B cell (primary cell): ENCODE data around the gene LRP1-AS. TPM values are rescaled to one million over a fixed set of nuclear protein-coding genes. Genes with fewer than 3 reads are reported as not detected.

Experiments
- ATAC-seq: fragments of 200-7000 bp; cut with Tn5 transposase; one replicate; pipeline ENCODE4 v1.10.0; 2021; ENCODE audit warnings: low read depth, mild to moderate bottlenecking, moderate number of reproducible peaks, moderate library complexity
- CTCF ChIA-PET: fragments of 350-600 bp; sonication (Branson Sonifier 250); formaldehyde crosslinking; loops from one replicate; lab custom pipeline; 2021; ENCODE audit warnings: antibody characterized with exemption, inconsistent platforms; lab: Charles Lee
- POLR2A ChIA-PET: fragments of 350-600 bp; sonication (Branson Sonifier 250); formaldehyde crosslinking; loops from one replicate; lab custom pipeline; 2021; ENCODE audit warnings: antibody characterized with exemption; lab: Charles Lee
- DNase-seq: peaks from one replicate; pipeline ENCODE4 v3.0.0; 2013
- H2AFZ ChIP-seq: 2 replicates; pipeline ENCODE4 v1.6.1; 2012; ENCODE audit warnings: mild to moderate bottlenecking, low read depth, low read length; ENCODE audit not compliant: insufficient read depth, poor library complexity, severe bottlenecking
- H3K27ac ChIP-seq, 2 donors: 1 replicate in 1 of 2; 2 replicates in 1 of 2; pipeline ENCODE4 v1.5.1; 2012 to 2013; ENCODE audit warnings: low read length in 2 of 2, mild to moderate bottlenecking in 2 of 2, moderate library complexity in 1 of 2
- H3K27me3 ChIP-seq, 4 experiments: fragments of 200-600 bp in 1 of 4; sonication (generic) in 1 of 4; replicated peaks in 1 of 4; 1 replicate in 2 of 4; 2 replicates in 2 of 4; pipeline versions ENCODE4 v1.6.1 to v1.7.0; 2013 to 2016; ENCODE audit warnings: low read length in 3 of 4, mild to moderate bottlenecking in 2 of 4, mixed read lengths in 1 of 4, moderate library complexity in 1 of 4; ENCODE audit not compliant: insufficient read depth in 4 of 4, control insufficient read depth in 3 of 4; ENCODE audit errors: control extremely low read depth in 1 of 4
- H3K36me3 ChIP-seq, 2 experiments: replicated peaks in 1 of 2; 1 replicate in 1 of 2; 2 replicates in 1 of 2; pipeline versions ENCODE4 v1.6.1 to v1.7.1; 2013; ENCODE audit warnings: low read length in 1 of 2; ENCODE audit not compliant: insufficient read depth in 2 of 2, control insufficient read depth in 1 of 2; ENCODE audit errors: control extremely low read depth in 1 of 2, extremely low read depth in 1 of 2
- H3K4me1 ChIP-seq, 2 donors: fragments of 200-600 bp in 1 of 2; sonication (generic) in 1 of 2; 1 replicate in 1 of 2; 2 replicates in 1 of 2; pipeline versions ENCODE4 v1.5.1 to v1.6.1; 2013 to 2017; ENCODE audit warnings: low read length in 2 of 2; ENCODE audit not compliant: control insufficient read depth in 2 of 2, insufficient read depth in 2 of 2
- H3K4me2 ChIP-seq: replicated peaks from 2 replicates; pipeline ENCODE3; 2012; ENCODE audit warnings: mild to moderate bottlenecking, low read depth, low read length; ENCODE audit not compliant: poor library complexity, severe bottlenecking
- H3K4me3 ChIP-seq, 5 experiments: fragments of 200-600 bp in 1 of 5; sonication (generic) in 1 of 5; 1 replicate in 3 of 5; 2 replicates in 2 of 5; pipeline versions ENCODE4 v1.5.1 to v1.7.0; 2011 to 2016; ENCODE audit warnings: low read length in 4 of 5, mild to moderate bottlenecking in 4 of 5, low read depth in 2 of 5, control low read depth in 1 of 5, moderate library complexity in 1 of 5; ENCODE audit not compliant: insufficient read depth in 1 of 5; ENCODE audit errors: control extremely low read depth in 1 of 5, extremely low read depth in 1 of 5
- H3K79me2 ChIP-seq: fragments of 200-600 bp; sonication (generic); one replicate; pipeline ENCODE4 v1.6.0; 2016; ENCODE audit warnings: low read length; ENCODE audit not compliant: control insufficient read depth, insufficient read depth
- H3K9ac ChIP-seq: fragments of 200-600 bp; sonication (generic); 2 replicates; pipeline ENCODE4 v1.6.1; 2017; ENCODE audit warnings: mild to moderate bottlenecking, low read length, moderate library complexity
- H3K9me3 ChIP-seq, 3 donors: one replicate each; pipeline versions ENCODE4 v1.6.1 to v1.7.1; 2013; ENCODE audit warnings: low read length in 2 of 3; ENCODE audit not compliant: control insufficient read depth in 2 of 3, insufficient read depth in 1 of 3; ENCODE audit errors: control extremely low read depth in 1 of 3
- H4K20me1 ChIP-seq: 2 replicates; pipeline ENCODE4 v1.6.0; 2012; ENCODE audit warnings: mild to moderate bottlenecking, low read length; ENCODE audit not compliant: insufficient read depth, control insufficient read depth, poor library complexity, severe bottlenecking
- H3K27ac Mint-ChIP-seq: one replicate; pipeline ENCODE4 v1.8.0; 2021; ENCODE audit warnings: mixed read lengths
- H3K27me3 Mint-ChIP-seq: one replicate; pipeline ENCODE4 v1.8.0; 2021; ENCODE audit warnings: mixed read lengths
- H3K4me1 Mint-ChIP-seq: one replicate; pipeline ENCODE4 v1.8.0; 2021; ENCODE audit warnings: mixed read lengths
- H3K4me3 Mint-ChIP-seq: one replicate; pipeline ENCODE4 v1.8.0; 2021; ENCODE audit warnings: mixed read lengths
- H3K9me3 Mint-ChIP-seq: one replicate; pipeline ENCODE4 v1.8.0; 2022; ENCODE audit warnings: mixed read lengths; ENCODE audit not compliant: insufficient read depth
- CTCF ChIP-seq: fragments of 200-600 bp; IDR thresholded peaks from one replicate; pipeline ENCODE4 v1.8.0; 2022; ENCODE audit warnings: antibody characterized with exemption, mild to moderate bottlenecking
- EZH2 ChIP-seq: IDR thresholded peaks from 2 replicates; pipeline ENCODE4 v1.6.1; 2012; ENCODE audit warnings: borderline replicate concordance, low read depth, mild to moderate bottlenecking, moderate library complexity, low read length; ENCODE audit not compliant: insufficient read depth, poor library complexity, severe bottlenecking
- WGBS: methylation state at CpG from one replicate; pipeline ENCODE4 v1.1.5; 2013; ENCODE audit warnings: missing lambda C conversion rate; ENCODE audit not compliant: insufficient coverage; 5-methylcytosine and 5-hydroxymethylcytosine counted together
- intact Hi-C: fragments of 100-400 bp; cut with micrococcal nuclease; formaldehyde crosslinking; loops from one replicate; pipeline ENCODE4 v1.10.0; 2022
- polyA plus RNA-seq: library from polyadenylated mRNA; depleted of rRNA; stranded (reverse); fragments of >200 nt; gene quantifications from 2 replicates; pipeline ENCODE4 v1.2.3, GENCODE V29; 2012
- total RNA-seq, 2 donors: library from RNA; stranded (reverse); fragments of 120-200 nt in 1 of 2; gene quantifications; 1 replicate in 1 of 2; 2 replicates in 1 of 2; pipeline versions ENCODE4 v1.2.3 to v1.2.4, GENCODE V29; 2013 to 2022

The LRP1-AS gene
- total and polyA plus RNA-seq, 2 donors (not counting 1 experiment from before 2014, with no cell fraction given) = not detected

GRCh38 chr12:57164966-57165625 is 17.7 kb upstream of the LRP1-AS start:
- Histone ChIP-seq H3K4me3 (no peak overlapping the region), H2AFZ (no peak overlapping the region), H3K27ac (no peak overlapping the region), H3K4me2 (no peak overlapping the region), H3K9ac (no peak overlapping the region), H3K36me3 (no peaks in the 10 kb centered on the region), H3K27me3 (no peaks in the 10 kb centered on the region), H4K20me1 (no peaks in the 10 kb centered on the region), H3K79me2 (no peaks in the 10 kb centered on the region), H3K9me3 (no peaks in the 10 kb centered on the region), H3K4me1 (no peaks in the 10 kb centered on the region)
- Mint-ChIP-seq H3K27ac (no peak overlapping the region), H3K4me1 (no peaks in the 10 kb centered on the region), H3K9me3 (no peaks in the 10 kb centered on the region), H3K27me3 (peaks cover 6% of the 10 kb centered on the region), H3K4me3 (no peak overlapping the region)
- TF ChIP-seq CTCF (no peak), EZH2 (no peak)
- CTCF ChIA-PET = no interaction called here
- 89% methylated on average over 13 of the region's 13 CpGs for WGBS
- no peak for ATAC-seq
- intact Hi-C loops = no loop called here
- POLR2A ChIA-PET = no interaction called here
- no peak for DNase-seq

DNA sequence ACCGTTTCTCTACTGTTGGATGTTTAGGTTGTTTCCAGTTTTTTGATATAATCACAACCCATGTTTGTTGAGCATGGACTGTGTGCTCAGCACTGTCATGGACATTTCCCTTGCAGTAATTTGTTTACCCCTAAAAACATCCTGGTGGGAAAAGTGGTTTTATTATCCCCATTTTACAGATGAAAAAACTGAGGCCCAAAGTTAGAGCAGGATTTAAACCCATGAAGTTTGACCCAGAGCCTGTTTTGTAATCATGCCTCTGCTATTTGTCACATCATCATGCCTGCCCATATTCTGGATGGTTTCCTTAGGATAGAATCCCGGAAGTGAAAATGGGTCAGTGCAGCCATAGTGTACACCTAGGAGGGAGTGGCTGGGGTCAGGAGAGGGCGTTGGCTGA is 17.0 kb upstream of the LRP1-AS start:
- POLR2A ChIA-PET = no interaction called here
- no peak for TF ChIP-seq EZH2
- TF ChIP-seq CTCF = no peak
- no peaks in the 10 kb centered on the region for H4K20me1 ChIP-seq
- CTCF ChIA-PET = no interaction called here
- no peak overlapping the region for H3K27ac ChIP-seq
- H3K27me3 ChIP-seq = no peaks in the 10 kb centered on the region
- H3K79me2 ChIP-seq = no peaks in the 10 kb centered on the region
- H3K4me1 Mint-ChIP-seq = no peaks in the 10 kb centered on the region
- no peaks in the 10 kb centered on the region for H3K4me1 ChIP-seq
- DNase-seq = no peak
- no peaks in the 10 kb centered on the region for H3K36me3 ChIP-seq
- no peak overlapping the region for H3K9ac ChIP-seq
- H3K9me3 ChIP-seq = no peaks in the 10 kb centered on the region
- H3K27me3 Mint-ChIP-seq = peaks cover 6% of the 10 kb centered on the region
- H3K4me3 Mint-ChIP-seq = no peak overlapping the region
- H3K27ac Mint-ChIP-seq = no peak overlapping the region
- no peak for ATAC-seq
- 60% methylated on average over 1 of the region's 3 CpGs for WGBS
- no peak overlapping the region for H2AFZ ChIP-seq
- no peak overlapping the region for H3K4me2 ChIP-seq
- no peaks in the 10 kb centered on the region for H3K9me3 Mint-ChIP-seq
- H3K4me3 ChIP-seq = no peak overlapping the region
- intact Hi-C loops = no loop called here
